A549 (cell line): Measurements from ENCODE around the gene LRRIQ1. TPM values are rescaled to one million over a fixed set of nuclear protein-coding genes. Genes with fewer than 3 reads are reported as not detected.

Source experiments
- ATAC-seq, 2 experiments: fragments of 200-7000 bp in 1 of 2; fragments of >200 bp in 1 of 2; cut with Nextera tagmentation in 1 of 2; cut with Tn5 transposase in 1 of 2; 3 replicates each; pipeline versions ENCODE4 v1.8.0 to v1.9.1; 2018 to 2020; ENCODE audit warnings: mild to moderate bottlenecking in 1 of 2, moderate library complexity in 1 of 2
- CTCF ChIA-PET: fragments of 300-600 bp; sonication (Branson Sonifier 250); formaldehyde crosslinking; extraction: SDS; loops from one replicate; lab custom pipeline; 2021; ENCODE audit warnings: antibody characterized with exemption, inconsistent platforms; lab: Yijun Ruan, JAX
- POLR2A ChIA-PET: fragments of 350-600 bp; formaldehyde crosslinking; extraction: SDS; loops from one replicate; lab custom pipeline; 2021; ENCODE audit warnings: antibody characterized with exemption, inconsistent platforms; lab: Yijun Ruan, JAX
- DNase-seq, 2 experiments: peaks; one replicate each; pipeline versions ENCODE4 v3.0.0 to v3.0.0-alpha.2; 2011 to 2016; ENCODE audit warnings: low read depth in 1 of 2, low spot score in 1 of 2
- FAIRE-seq: peaks from 2 replicates; lab custom pipeline; 2011; peaks lifted over from hg19 to GRCh38; lab: Jason Lieb, UNC
- H3K27ac ChIP-seq, 2 experiments: fragments of >200 bp; sonication (Bioruptor Twin); formaldehyde crosslinking; 3 replicates each; pipeline ENCODE4 v1.5.1; 2016 to 2017
- H3K4me1 ChIP-seq: fragments of >200 bp; sonication (Bioruptor Twin); formaldehyde crosslinking; 3 replicates; pipeline ENCODE4 v1.6.1; 2016
- H3K4me2 ChIP-seq: fragments of >200 bp; sonication (Bioruptor Twin); formaldehyde crosslinking; 3 replicates; pipeline ENCODE4 v1.6.1; 2016
- H3K4me3 ChIP-seq: fragments of >200 bp; sonication (Bioruptor Twin); formaldehyde crosslinking; 3 replicates; pipeline ENCODE4 v1.5.1; 2016
- H3K9me3 ChIP-seq: fragments of >200 bp; sonication (Bioruptor Twin); formaldehyde crosslinking; 3 replicates; pipeline ENCODE4 v1.6.1; 2016
- CBX2 ChIP-seq: fragments of 200-600 bp; sonication (generic); IDR thresholded peaks from 2 replicates; pipeline ENCODE4 v1.6.1; 2016; ENCODE audit warnings: low read depth, mild to moderate bottlenecking, borderline replicate concordance
- CBX8 ChIP-seq: fragments of 200-600 bp; sonication (generic); IDR thresholded peaks from 2 replicates; pipeline ENCODE4 v1.6.1; 2016
- CEBPB ChIP-seq, 2 experiments: fragments of >200 bp in 1 of 2; sonication (Bioruptor Twin) in 1 of 2; formaldehyde crosslinking in 1 of 2; IDR thresholded peaks; 2 replicates each; pipeline ENCODE4 v1.6.1; 2012 to 2016
- E2F6 ChIP-seq: IDR thresholded peaks from 2 replicates; pipeline ENCODE4 v1.6.1; 2012; ENCODE audit warnings: low read depth, borderline replicate concordance
- EHMT2 ChIP-seq: fragments of 200-600 bp; sonication (generic); IDR thresholded peaks from 2 replicates; pipeline ENCODE4 v1.6.1; 2016; ENCODE audit warnings: antibody characterized with exemption, low read depth, mild to moderate bottlenecking, moderate library complexity
- EP300 ChIP-seq, 2 experiments: fragments of >200 bp; sonication (Bioruptor Twin); formaldehyde crosslinking; IDR thresholded peaks; 2 replicates in 1 of 2; 3 replicates in 1 of 2; pipeline ENCODE4 v1.6.1; 2016 to 2017
- FOXS1 ChIP-seq: fragments of 250-450 bp; sonication (Bioruptor Pico); IDR thresholded peaks from 2 replicates; pipeline ENCODE4 v1.5.0; 2020; ENCODE audit warnings: mild to moderate bottlenecking, moderate library complexity
- HDAC2 ChIP-seq: fragments of 200-600 bp; sonication (generic); IDR thresholded peaks from 2 replicates; pipeline ENCODE4 v1.6.1; 2016
- HOXA7 ChIP-seq: fragments of 250-450 bp; sonication (Bioruptor Pico); IDR thresholded peaks from 2 replicates; pipeline ENCODE4 v1.5.0; 2020; ENCODE audit warnings: mild to moderate bottlenecking, moderate library complexity
- HOXB5 ChIP-seq: fragments of 250-450 bp; sonication (Bioruptor Pico); IDR thresholded peaks from 2 replicates; pipeline ENCODE4 v1.5.0; 2020; ENCODE audit warnings: mild to moderate bottlenecking, moderate library complexity
- KDM5A ChIP-seq: fragments of 200-600 bp; sonication (generic); IDR thresholded peaks from 2 replicates; pipeline ENCODE4 v1.6.1; 2016; ENCODE audit warnings: antibody characterized with exemption, mild to moderate bottlenecking
- NFE2L2 ChIP-seq: fragments of 150-350 bp; conservative IDR thresholded peaks from 2 replicates; pipeline ENCODE4 v1.6.1; 2014; ENCODE audit warnings: low read length
- NPAS2 ChIP-seq: fragments of 250-450 bp; sonication (Bioruptor Pico); IDR thresholded peaks from 2 replicates; pipeline ENCODE4 v1.8.0; 2022; ENCODE audit warnings: mild to moderate bottlenecking, moderate library complexity, borderline replicate concordance
- NR3C1 ChIP-seq: fragments of >200 bp; sonication (Bioruptor Twin); formaldehyde crosslinking; IDR thresholded peaks from 3 replicates; pipeline ENCODE4 v1.6.1; 2017
- POLR2A ChIP-seq: IDR thresholded peaks from 2 replicates; pipeline ENCODE4 v1.6.1; 2012; ENCODE audit warnings: mild to moderate bottlenecking, low read length
- RARB ChIP-seq: fragments of 250-450 bp; sonication (Bioruptor Pico); IDR thresholded peaks from 2 replicates; pipeline ENCODE4 v1.8.0; 2021; ENCODE audit warnings: mild to moderate bottlenecking, moderate library complexity
- RCOR1 ChIP-seq: fragments of 150-350 bp; IDR thresholded peaks from 2 replicates; pipeline ENCODE4 v1.6.1; 2014; ENCODE audit warnings: antibody characterized with exemption, low read length, low read depth
- SREBF2 ChIP-seq: fragments of 450-650 bp; IDR thresholded peaks from 2 replicates; pipeline ENCODE4 v1.6.1; 2014; ENCODE audit warnings: mild to moderate bottlenecking, moderate library complexity
- ZFP36 ChIP-seq: fragments of 450-650 bp; IDR thresholded peaks from 2 replicates; pipeline ENCODE4 v1.6.1; 2014; ENCODE audit warnings: borderline replicate concordance; ENCODE audit not compliant: partially characterized antibody
- ZNF302 ChIP-seq: fragments of 250-450 bp; sonication (Bioruptor Pico); IDR thresholded peaks from 2 replicates; pipeline ENCODE4 v1.9.0; 2021; ENCODE audit warnings: inconsistent platforms, mild to moderate bottlenecking, moderate library complexity
- WGBS: methylation state at CpG from one replicate; pipeline ENCODE4 v1.1.6; 2017; ENCODE audit errors: missing lambda C conversion rate; 5-methylcytosine and 5-hydroxymethylcytosine counted together
- polyA plus RNA-seq, 4 experiments: library from polyadenylated mRNA; depleted of rRNA in 3 of 4; stranded (reverse); fragments of >200 nt; fragmentation: RNase III in 1 of 4; extraction: RNeasy Plus Mini Kit Qiagen cat#74134 plus additional on column Dnase treatment in 1 of 4; gene quantifications; 2 replicates in 3 of 4; 3 replicates in 1 of 4; pipeline ENCODE4 v1.2.3, GENCODE V29; 2011 to 2017
- TF ChIP-seq, protein P1 (sequence below): fragments of 150-350 bp; IDR thresholded peaks from 2 replicates; pipeline ENCODE4 v1.6.1; 2014; ENCODE audit warnings: low read depth, mild to moderate bottlenecking, low read length
- TF ChIP-seq, protein P2 (sequence below): fragments of >200 bp; sonication (Bioruptor Twin); formaldehyde crosslinking; IDR thresholded peaks from 3 replicates; pipeline ENCODE4 v1.6.1; 2016
- TF ChIP-seq, protein P3 (sequence below): fragments of 450-650 bp; IDR thresholded peaks from 2 replicates; pipeline ENCODE4 v1.6.1; 2014; ENCODE audit warnings: antibody characterized with exemption
- TF ChIP-seq, protein P4 (sequence below): fragments of 200-600 bp; sonication (generic); IDR thresholded peaks from 2 replicates; pipeline ENCODE4 v1.6.1; 2016; ENCODE audit warnings: antibody characterized with exemption, mild to moderate bottlenecking, moderate library complexity
- TF ChIP-seq, protein P5 (sequence below): fragments of >200 bp; sonication (Bioruptor Twin); formaldehyde crosslinking; IDR thresholded peaks from 3 replicates; pipeline ENCODE4 v1.5.1; 2016

Gene LRRIQ1
- polyA plus RNA-seq, 2 of the 4 experiments (the other 2 are of a cell fraction): 1.4 to 3.7 TPM

DNA sequence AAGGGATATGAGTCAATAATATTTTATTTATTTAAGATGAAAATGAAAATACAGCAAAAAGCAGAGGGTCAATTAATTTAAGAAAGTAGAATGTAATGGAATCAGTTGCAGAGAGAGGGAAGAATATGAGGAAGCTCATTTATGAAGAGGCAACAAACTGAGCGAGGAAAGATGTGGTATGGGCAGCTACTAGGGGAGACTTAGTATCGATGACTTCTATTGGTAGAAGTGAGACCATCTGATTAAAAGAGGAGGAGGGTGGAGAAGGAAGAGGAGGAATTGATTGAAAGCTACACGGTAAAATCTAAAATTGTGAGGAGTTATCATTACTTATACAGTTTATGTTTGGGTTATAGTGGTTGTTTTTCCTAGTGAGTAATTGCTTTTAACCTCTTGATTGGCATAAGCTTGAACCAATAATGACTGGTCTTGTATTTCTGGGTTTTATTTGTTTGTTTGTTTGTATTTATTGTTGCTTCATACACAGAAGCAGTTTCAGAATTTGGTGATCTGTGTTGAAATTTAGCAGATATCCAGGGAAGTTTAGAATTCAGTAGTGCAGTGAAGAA is 121.0 kb downstream of the LRRIQ1 start:
- Histone ChIP-seq H3K4me2 (peak overlapping the region; percentile 51), H3K4me3 (peak overlapping the region; percentile 14; the same call in 1 of the 3 replicates), H3K9me3 (no peaks in the 10 kb centered on the region), H3K4me1 (no peaks in the 10 kb centered on the region), H3K27ac (no peak overlapping the region; a peak in 1 of 6 replicates)
- DNase-seq: peak in 1 of 2 experiments; percentile 13
- TF ChIP-seq HDAC2 (no peak), CBX2 (no peak), HOXB5 (CRISPR knock-in tag) (no peak), NR3C1 (no peak), FOXS1 (CRISPR knock-in tag) (no peak), NPAS2 (CRISPR knock-in tag) (no peak)
- TF ChIP-seq, protein P1, sequence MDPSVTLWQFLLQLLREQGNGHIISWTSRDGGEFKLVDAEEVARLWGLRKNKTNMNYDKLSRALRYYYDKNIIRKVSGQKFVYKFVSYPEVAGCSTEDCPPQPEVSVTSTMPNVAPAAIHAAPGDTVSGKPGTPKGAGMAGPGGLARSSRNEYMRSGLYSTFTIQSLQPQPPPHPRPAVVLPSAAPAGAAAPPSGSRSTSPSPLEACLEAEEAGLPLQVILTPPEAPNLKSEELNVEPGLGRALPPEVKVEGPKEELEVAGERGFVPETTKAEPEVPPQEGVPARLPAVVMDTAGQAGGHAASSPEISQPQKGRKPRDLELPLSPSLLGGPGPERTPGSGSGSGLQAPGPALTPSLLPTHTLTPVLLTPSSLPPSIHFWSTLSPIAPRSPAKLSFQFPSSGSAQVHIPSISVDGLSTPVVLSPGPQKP: no peak
- TF ChIP-seq, protein P2, sequence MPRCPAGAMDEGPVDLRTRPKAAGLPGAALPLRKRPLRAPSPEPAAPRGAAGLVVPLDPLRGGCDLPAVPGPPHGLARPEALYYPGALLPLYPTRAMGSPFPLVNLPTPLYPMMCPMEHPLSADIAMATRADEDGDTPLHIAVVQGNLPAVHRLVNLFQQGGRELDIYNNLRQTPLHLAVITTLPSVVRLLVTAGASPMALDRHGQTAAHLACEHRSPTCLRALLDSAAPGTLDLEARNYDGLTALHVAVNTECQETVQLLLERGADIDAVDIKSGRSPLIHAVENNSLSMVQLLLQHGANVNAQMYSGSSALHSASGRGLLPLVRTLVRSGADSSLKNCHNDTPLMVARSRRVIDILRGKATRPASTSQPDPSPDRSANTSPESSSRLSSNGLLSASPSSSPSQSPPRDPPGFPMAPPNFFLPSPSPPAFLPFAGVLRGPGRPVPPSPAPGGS: no peak
- TF ChIP-seq, protein P3, sequence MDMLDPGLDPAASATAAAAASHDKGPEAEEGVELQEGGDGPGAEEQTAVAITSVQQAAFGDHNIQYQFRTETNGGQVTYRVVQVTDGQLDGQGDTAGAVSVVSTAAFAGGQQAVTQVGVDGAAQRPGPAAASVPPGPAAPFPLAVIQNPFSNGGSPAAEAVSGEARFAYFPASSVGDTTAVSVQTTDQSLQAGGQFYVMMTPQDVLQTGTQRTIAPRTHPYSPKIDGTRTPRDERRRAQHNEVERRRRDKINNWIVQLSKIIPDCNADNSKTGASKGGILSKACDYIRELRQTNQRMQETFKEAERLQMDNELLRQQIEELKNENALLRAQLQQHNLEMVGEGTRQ: no peak
- POLR2A ChIA-PET: no interaction called here
- ATAC-seq: peak in 1 of 2 experiments; percentile 77; a peak in 3 of 6 replicates
- no peak for FAIRE-seq
- 16% methylated on average over 3 of the region's 3 CpGs for WGBS
- CTCF ChIA-PET: interaction anchor here (0.7 to 2.4 kb wide), 8 partner anchors 25 to 710 kb away, joined by 3 to 12 read pairs (median 4); no protein-coding TSS in a partner anchor

- ChIA-PET POLR2A (no interaction called here), CTCF (no interaction called here)
- Histone ChIP-seq H3K4me2 (no peak overlapping the region), H3K4me3 (no peak overlapping the region), H3K9me3 (no peaks in the 10 kb centered on the region), H3K4me1 (no peaks in the 10 kb centered on the region), H3K27ac (no peak overlapping the region)
- FAIRE-seq: no peak
- 53% methylated on average over 1 of the region's 1 CpG for WGBS
- no peak for ATAC-seq
- no peak for DNase-seq
- TF ChIP-seq EP300 (IDR thresholded peaks at IDR 0.05) (no peak), ZNF302 (CRISPR knock-in tag) (no peak), KDM5A (no peak), ZFP36 (no peak), NFE2L2 (no peak), CBX2 (no peak), E2F6 (no peak), POLR2A (no peak), FOXS1 (CRISPR knock-in tag) (no peak), CEBPB (IDR thresholded peaks at IDR 0.05) (no peak), SREBF2 (no peak), RARB (CRISPR knock-in tag) (no peak), RCOR1 (no peak), NR3C1 (no peak), EHMT2 (no peak), CBX8 (no peak), HOXA7 (CRISPR knock-in tag) (no peak)
- TF ChIP-seq, protein P4, sequence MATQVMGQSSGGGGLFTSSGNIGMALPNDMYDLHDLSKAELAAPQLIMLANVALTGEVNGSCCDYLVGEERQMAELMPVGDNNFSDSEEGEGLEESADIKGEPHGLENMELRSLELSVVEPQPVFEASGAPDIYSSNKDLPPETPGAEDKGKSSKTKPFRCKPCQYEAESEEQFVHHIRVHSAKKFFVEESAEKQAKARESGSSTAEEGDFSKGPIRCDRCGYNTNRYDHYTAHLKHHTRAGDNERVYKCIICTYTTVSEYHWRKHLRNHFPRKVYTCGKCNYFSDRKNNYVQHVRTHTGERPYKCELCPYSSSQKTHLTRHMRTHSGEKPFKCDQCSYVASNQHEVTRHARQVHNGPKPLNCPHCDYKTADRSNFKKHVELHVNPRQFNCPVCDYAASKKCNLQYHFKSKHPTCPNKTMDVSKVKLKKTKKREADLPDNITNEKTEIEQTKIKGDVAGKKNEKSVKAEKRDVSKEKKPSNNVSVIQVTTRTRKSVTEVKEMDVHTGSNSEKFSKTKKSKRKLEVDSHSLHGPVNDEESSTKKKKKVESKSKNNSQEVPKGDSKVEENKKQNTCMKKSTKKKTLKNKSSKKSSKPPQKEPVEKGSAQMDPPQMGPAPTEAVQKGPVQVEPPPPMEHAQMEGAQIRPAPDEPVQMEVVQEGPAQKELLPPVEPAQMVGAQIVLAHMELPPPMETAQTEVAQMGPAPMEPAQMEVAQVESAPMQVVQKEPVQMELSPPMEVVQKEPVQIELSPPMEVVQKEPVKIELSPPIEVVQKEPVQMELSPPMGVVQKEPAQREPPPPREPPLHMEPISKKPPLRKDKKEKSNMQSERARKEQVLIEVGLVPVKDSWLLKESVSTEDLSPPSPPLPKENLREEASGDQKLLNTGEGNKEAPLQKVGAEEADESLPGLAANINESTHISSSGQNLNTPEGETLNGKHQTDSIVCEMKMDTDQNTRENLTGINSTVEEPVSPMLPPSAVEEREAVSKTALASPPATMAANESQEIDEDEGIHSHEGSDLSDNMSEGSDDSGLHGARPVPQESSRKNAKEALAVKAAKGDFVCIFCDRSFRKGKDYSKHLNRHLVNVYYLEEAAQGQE: no peak
- TF ChIP-seq, protein P5, sequence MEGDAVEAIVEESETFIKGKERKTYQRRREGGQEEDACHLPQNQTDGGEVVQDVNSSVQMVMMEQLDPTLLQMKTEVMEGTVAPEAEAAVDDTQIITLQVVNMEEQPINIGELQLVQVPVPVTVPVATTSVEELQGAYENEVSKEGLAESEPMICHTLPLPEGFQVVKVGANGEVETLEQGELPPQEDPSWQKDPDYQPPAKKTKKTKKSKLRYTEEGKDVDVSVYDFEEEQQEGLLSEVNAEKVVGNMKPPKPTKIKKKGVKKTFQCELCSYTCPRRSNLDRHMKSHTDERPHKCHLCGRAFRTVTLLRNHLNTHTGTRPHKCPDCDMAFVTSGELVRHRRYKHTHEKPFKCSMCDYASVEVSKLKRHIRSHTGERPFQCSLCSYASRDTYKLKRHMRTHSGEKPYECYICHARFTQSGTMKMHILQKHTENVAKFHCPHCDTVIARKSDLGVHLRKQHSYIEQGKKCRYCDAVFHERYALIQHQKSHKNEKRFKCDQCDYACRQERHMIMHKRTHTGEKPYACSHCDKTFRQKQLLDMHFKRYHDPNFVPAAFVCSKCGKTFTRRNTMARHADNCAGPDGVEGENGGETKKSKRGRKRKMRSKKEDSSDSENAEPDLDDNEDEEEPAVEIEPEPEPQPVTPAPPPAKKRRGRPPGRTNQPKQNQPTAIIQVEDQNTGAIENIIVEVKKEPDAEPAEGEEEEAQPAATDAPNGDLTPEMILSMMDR: no peak
- TF ChIP-seq, protein P3: no peak
Measured at GRCh38 chr12:85163752-85164321, 127.7 kb downstream of the LRRIQ1 start.
